Neural cell (in vitro differentiated cells): Measurements from ENCODE around the gene JADE1. TPM values are rescaled to one million over a fixed set of nuclear protein-coding genes. Genes with fewer than 3 reads are reported as not detected.

Experiments used
- H2AFZ ChIP-seq: fragments of 200-600, 300-800 bp; sonication (generic), shearing (Covaris generic); 2 replicates; pipeline ENCODE4 v1.6.0; 2014; ENCODE audit warnings: low read depth, mild to moderate bottlenecking, antibody characterized with exemption, low read length, moderate library complexity
- H3F3A ChIP-seq: fragments of 200-600 bp; shearing (Covaris generic); 2 replicates; pipeline ENCODE4 v1.6.1; 2016; ENCODE audit warnings: mild to moderate bottlenecking, moderate library complexity, mixed read lengths, antibody characterized with exemption, low read length; ENCODE audit not compliant: insufficient read depth, poor library complexity, severe bottlenecking
- H3K27ac ChIP-seq: fragments of 200-600, 300-800 bp; sonication (generic), shearing (Covaris generic); 2 replicates; pipeline ENCODE4 v1.5.1; 2014; ENCODE audit warnings: mild to moderate bottlenecking, low read length, moderate library complexity
- H3K27me3 ChIP-seq: fragments of 300-800, 200-600 bp; sonication (generic), shearing (Covaris generic); 2 replicates; pipeline ENCODE4 v1.6.0; 2014; ENCODE audit warnings: mild to moderate bottlenecking, low read depth, low read length, moderate library complexity; ENCODE audit not compliant: insufficient read depth
- H3K36me3 ChIP-seq: fragments of 300-800, 200-600 bp; sonication (generic), shearing (Covaris generic); 2 replicates; pipeline ENCODE4 v1.5.1; 2014; ENCODE audit warnings: mild to moderate bottlenecking, antibody characterized with exemption, low read length, moderate library complexity; ENCODE audit not compliant: insufficient read depth
- H3K4me2 ChIP-seq: fragments of 300-800, 200-600 bp; sonication (generic), shearing (Covaris generic); 2 replicates; pipeline ENCODE4 v1.6.0; 2014; ENCODE audit warnings: mild to moderate bottlenecking, low read length
- H3K4me3 ChIP-seq: fragments of 300-800, 200-600 bp; sonication (generic), shearing (Covaris generic); 2 replicates; pipeline ENCODE4 v1.5.1; 2014; ENCODE audit warnings: mild to moderate bottlenecking, low read length, moderate library complexity
- H3K79me2 ChIP-seq: fragments of 200-600 bp; shearing (Covaris generic); replicated peaks from 2 replicates; pipeline ENCODE4 v1.6.0; 2014; ENCODE audit warnings: mild to moderate bottlenecking, low read length, moderate library complexity; ENCODE audit not compliant: insufficient read depth
- H3K9ac ChIP-seq: fragments of 300-800, 200-600 bp; sonication (generic), shearing (Covaris generic); 2 replicates; pipeline ENCODE4 v1.6.1; 2016; ENCODE audit warnings: mild to moderate bottlenecking, low read length, mixed read lengths
- H3K9me2 ChIP-seq: fragments of 200-600 bp; shearing (Covaris generic); 2 replicates; pipeline ENCODE4 v1.6.1; 2016; ENCODE audit warnings: mild to moderate bottlenecking, low read length, mixed read lengths; ENCODE audit not compliant: insufficient read depth
- H3K9me3 ChIP-seq: fragments of 200-600, 300-800 bp; sonication (generic), shearing (Covaris generic); 2 replicates; pipeline ENCODE4 v1.6.1; 2016; ENCODE audit warnings: mild to moderate bottlenecking, mixed run types, low read length, moderate library complexity, mixed read lengths
- H4K20me1 ChIP-seq: fragments of 200-600 bp; shearing (Covaris generic); 2 replicates; pipeline ENCODE4 v1.6.1; 2016; ENCODE audit warnings: mild to moderate bottlenecking, mixed run types; ENCODE audit not compliant: insufficient read depth
- EP300 ChIP-seq: fragments of 450-650 bp; conservative IDR thresholded peaks from 2 replicates; pipeline ENCODE4 v1.6.1; 2014; ENCODE audit warnings: antibody characterized with exemption, mild to moderate bottlenecking, moderate library complexity; ENCODE audit not compliant: poor library complexity, severe bottlenecking
- POLR2AphosphoS5 ChIP-seq: IDR thresholded peaks from 2 replicates; pipeline ENCODE4 v1.6.1; 2012
- RAD21 ChIP-seq: fragments of 450-650 bp; conservative IDR thresholded peaks from 2 replicates; pipeline ENCODE4 v1.6.1; 2014; ENCODE audit warnings: antibody characterized with exemption, mild to moderate bottlenecking, moderate library complexity
- polyA plus RNA-seq: library from polyadenylated mRNA; depleted of rRNA; stranded (reverse); fragments of >200 nt; gene quantifications from 2 replicates; pipeline ENCODE4 v1.2.3, GENCODE V29; 2014
- TF ChIP-seq, protein P1 (sequence below): IDR thresholded peaks from 2 replicates; pipeline ENCODE4 v1.6.1; 2012; ENCODE audit warnings: borderline replicate concordance

JADE1 gene
- polyA plus RNA-seq, 1 donor from 2014 or later, result 14.5 TPM

GRCh38 chr4:128921954-128922353 lies 112.5 kb downstream of the JADE1 start:
- H3K36me3 ChIP-seq, result no peaks in the 10 kb centered on the region
- H3K9me3 ChIP-seq, result no peaks in the 10 kb centered on the region
- H2AFZ ChIP-seq, result no peak overlapping the region
- H3K79me2 ChIP-seq, result no peaks in the 10 kb centered on the region
- H4K20me1 ChIP-seq, result no peaks in the 10 kb centered on the region
- TF ChIP-seq EP300 (no peak), POLR2AphosphoS5 (no peak), RAD21 (no peak)
- TF ChIP-seq, protein P1, sequence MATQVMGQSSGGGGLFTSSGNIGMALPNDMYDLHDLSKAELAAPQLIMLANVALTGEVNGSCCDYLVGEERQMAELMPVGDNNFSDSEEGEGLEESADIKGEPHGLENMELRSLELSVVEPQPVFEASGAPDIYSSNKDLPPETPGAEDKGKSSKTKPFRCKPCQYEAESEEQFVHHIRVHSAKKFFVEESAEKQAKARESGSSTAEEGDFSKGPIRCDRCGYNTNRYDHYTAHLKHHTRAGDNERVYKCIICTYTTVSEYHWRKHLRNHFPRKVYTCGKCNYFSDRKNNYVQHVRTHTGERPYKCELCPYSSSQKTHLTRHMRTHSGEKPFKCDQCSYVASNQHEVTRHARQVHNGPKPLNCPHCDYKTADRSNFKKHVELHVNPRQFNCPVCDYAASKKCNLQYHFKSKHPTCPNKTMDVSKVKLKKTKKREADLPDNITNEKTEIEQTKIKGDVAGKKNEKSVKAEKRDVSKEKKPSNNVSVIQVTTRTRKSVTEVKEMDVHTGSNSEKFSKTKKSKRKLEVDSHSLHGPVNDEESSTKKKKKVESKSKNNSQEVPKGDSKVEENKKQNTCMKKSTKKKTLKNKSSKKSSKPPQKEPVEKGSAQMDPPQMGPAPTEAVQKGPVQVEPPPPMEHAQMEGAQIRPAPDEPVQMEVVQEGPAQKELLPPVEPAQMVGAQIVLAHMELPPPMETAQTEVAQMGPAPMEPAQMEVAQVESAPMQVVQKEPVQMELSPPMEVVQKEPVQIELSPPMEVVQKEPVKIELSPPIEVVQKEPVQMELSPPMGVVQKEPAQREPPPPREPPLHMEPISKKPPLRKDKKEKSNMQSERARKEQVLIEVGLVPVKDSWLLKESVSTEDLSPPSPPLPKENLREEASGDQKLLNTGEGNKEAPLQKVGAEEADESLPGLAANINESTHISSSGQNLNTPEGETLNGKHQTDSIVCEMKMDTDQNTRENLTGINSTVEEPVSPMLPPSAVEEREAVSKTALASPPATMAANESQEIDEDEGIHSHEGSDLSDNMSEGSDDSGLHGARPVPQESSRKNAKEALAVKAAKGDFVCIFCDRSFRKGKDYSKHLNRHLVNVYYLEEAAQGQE, result no peak
- no peak overlapping the region for H3K9ac ChIP-seq
- no peak overlapping the region for H3K4me2 ChIP-seq
- no peaks in the 10 kb centered on the region for H3K9me2 ChIP-seq
- H3K27ac ChIP-seq, result no peak overlapping the region
- H3F3A ChIP-seq, result no peaks in the 10 kb centered on the region
- no peaks in the 10 kb centered on the region for H3K27me3 ChIP-seq
- H3K4me3 ChIP-seq, result no peak overlapping the region
